Ishikawa (cell line): ENCODE measurements around the gene CUTC.
A peak's percentile ranks its signal among the peaks of the same experiment; 100 is the strongest.

Source experiments
- CEBPB ChIP-seq: IDR thresholded peaks from 2 replicates; pipeline ENCODE4 v1.6.1; 2012
- CREB1 ChIP-seq: IDR thresholded peaks from 2 replicates; pipeline ENCODE4 v1.6.1; 2012; ENCODE audit warnings: low read depth
- EGR1 ChIP-seq: IDR thresholded peaks from 2 replicates; pipeline ENCODE4 v1.6.1; 2012
- EP300 ChIP-seq: IDR thresholded peaks from 2 replicates; pipeline ENCODE4 v1.6.1; 2012; ENCODE audit warnings: borderline replicate concordance
- FOXM1 ChIP-seq: IDR thresholded peaks from 2 replicates; pipeline ENCODE4 v1.6.1; 2012; ENCODE audit warnings: low read depth, borderline replicate concordance
- MAX ChIP-seq: IDR thresholded peaks from 2 replicates; pipeline ENCODE4 v1.6.1; 2012
- NFIC ChIP-seq: IDR thresholded peaks from 2 replicates; pipeline ENCODE4 v1.6.1; 2012
- RAD21 ChIP-seq: IDR thresholded peaks from 2 replicates; pipeline ENCODE4 v1.6.1; 2012; ENCODE audit warnings: low read depth
- REST ChIP-seq: IDR thresholded peaks from 2 replicates; pipeline ENCODE4 v1.6.1; 2012; ENCODE audit warnings: low read depth, mild to moderate bottlenecking
- TAF1 ChIP-seq: IDR thresholded peaks from 2 replicates; pipeline ENCODE4 v1.6.1; 2012; ENCODE audit warnings: low read depth, mild to moderate bottlenecking
- TCF12 ChIP-seq: IDR thresholded peaks from 2 replicates; pipeline ENCODE4 v1.6.1; 2012; ENCODE audit warnings: low read depth
- TEAD4 ChIP-seq: IDR thresholded peaks from 2 replicates; pipeline ENCODE4 v1.6.1; 2012
- USF1 ChIP-seq: IDR thresholded peaks from 2 replicates; pipeline ENCODE4 v1.6.1; 2012
- YY1 ChIP-seq: IDR thresholded peaks from 2 replicates; pipeline ENCODE4 v1.6.1; 2012; ENCODE audit warnings: low read depth
- ZBTB7A ChIP-seq: IDR thresholded peaks from 2 replicates; pipeline ENCODE4 v1.6.1; 2012; ENCODE audit warnings: low read depth

Gene CUTC

GRCh38 chr10:99785646-99786045 is 53.6 kb downstream of the CUTC start:
- no peak for TF ChIP-seq RAD21
- TF ChIP-seq YY1, result no peak
- TF ChIP-seq CEBPB, result peak; percentile 15; the same call in 1 of the 2 replicates
- peak; percentile 28; the same call in 1 of the 2 replicates for TF ChIP-seq MAX
- no peak for TF ChIP-seq EGR1
- TF ChIP-seq EP300, result peak; percentile 54; the same call in 1 of the 2 replicates
- no peak for TF ChIP-seq TAF1
- TF ChIP-seq TEAD4, result peak; percentile 91
- 0 out of 2 replicates have a peak, but pooled peaks have one; percentile 66 for TF ChIP-seq TCF12
- TF ChIP-seq CREB1, result no peak
- TF ChIP-seq REST, result no peak
- TF ChIP-seq USF1, result no peak
- no peak for TF ChIP-seq ZBTB7A

- TF ChIP-seq TCF12 (no peak), FOXM1 (no peak), CREB1 (no peak), TEAD4 (no peak), CEBPB (no peak), USF1 (no peak), YY1 (no peak), EP300 (no peak), ZBTB7A (no peak), TAF1 (no peak), RAD21 (no peak), EGR1 (no peak), REST (no peak), NFIC (no peak), MAX (no peak)
Measured at GRCh38 chr10:99787311-99787710, 55.3 kb downstream of the CUTC start.

GRCh38 chr10:99787782-99788445 is 55.9 kb downstream of the CUTC start:
- TF ChIP-seq ZBTB7A (no peak), USF1 (no peak), CEBPB (no peak), NFIC (no peak), TCF12 (no peak), YY1 (no peak), CREB1 (no peak), REST (no peak), FOXM1 (no peak), EP300 (no peak), EGR1 (no peak), RAD21 (no peak), TAF1 (no peak), MAX (no peak), TEAD4 (no peak)
